Superior temporal gyrus (tissue), 1 donor: ENCODE data around the gene NAA40.
A peak's percentile ranks its signal among the peaks of the same experiment; 100 is the strongest.

Source experiments
- DNase-seq: peaks from one replicate; pipeline ENCODE4 v3.0.0-alpha.2; 2016; ENCODE audit errors: extremely low spot score

NAA40 gene

GRCh38 chr11:63938479-63939396 lies at the start of gene NAA40:
NAA40 (plus strand) TSS chr11:63939002; CDS start chr11:63939097, 95 bp downstream.
- peak; percentile 81 for DNase-seq

DNA sequence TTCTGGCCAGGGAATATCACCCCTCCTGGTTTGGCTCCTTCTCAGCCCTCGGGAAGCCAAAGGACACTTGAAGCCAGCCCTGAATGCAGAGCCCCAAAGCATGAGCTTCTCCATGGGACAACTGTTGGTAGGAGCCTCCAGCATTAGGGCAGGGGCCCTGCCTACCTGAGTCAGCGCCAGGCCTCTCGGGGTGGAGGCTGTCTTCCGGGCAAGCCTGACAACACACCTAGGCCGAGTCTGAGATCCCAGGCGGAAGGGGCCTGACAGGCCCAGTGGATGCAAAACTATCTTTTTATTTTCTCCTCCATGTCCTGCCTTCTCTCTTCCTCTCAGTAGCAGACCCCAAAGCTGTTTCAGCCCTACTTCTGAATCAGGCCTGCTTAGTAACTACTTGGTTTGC lies 49.5 kb upstream of the NAA40 start:
- DNase-seq, result no peak

GRCh38 chr11:63890368-63890767 lies 48.4 kb upstream of the NAA40 start:
- DNase-seq, result no peak

DNA sequence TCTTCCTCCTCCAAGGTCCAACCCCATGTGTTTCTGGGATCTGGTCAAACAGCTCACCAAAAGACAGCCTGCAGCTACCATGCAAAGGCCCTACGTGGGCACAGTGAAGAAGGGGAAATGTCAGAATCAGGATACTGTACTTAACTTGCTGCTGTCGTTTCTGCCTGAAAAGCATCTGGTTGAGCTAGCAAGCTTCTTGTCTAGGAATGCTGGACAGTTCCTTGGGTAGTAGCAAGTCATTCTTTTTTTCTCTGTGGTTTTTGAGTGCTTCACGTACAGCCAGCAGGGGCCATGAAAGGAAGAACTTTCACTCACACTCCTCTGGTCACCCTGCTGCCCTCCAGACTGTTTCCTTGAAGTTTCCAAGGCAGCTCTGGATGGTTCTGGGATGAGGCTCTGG lies 46.6 kb upstream of the NAA40 start:
- no peak for DNase-seq

- DNase-seq, result no peak
Observed at GRCh38 chr11:63893355-63893754, 45.4 kb upstream of the NAA40 start.

- no peak for DNase-seq
Observed at GRCh38 chr11:63896071-63896470, 42.7 kb upstream of the NAA40 start.

GRCh38 chr11:63897459-63898146 lies 41.2 kb upstream of the NAA40 start:
- DNase-seq, result no peak

GRCh38 chr11:63901660-63902059 lies 37.1 kb upstream of the NAA40 start:
- DNase-seq, result no peak

GRCh38 chr11:63903884-63904283 lies 34.9 kb upstream of the NAA40 start:
- DNase-seq, result no peak

DNA sequence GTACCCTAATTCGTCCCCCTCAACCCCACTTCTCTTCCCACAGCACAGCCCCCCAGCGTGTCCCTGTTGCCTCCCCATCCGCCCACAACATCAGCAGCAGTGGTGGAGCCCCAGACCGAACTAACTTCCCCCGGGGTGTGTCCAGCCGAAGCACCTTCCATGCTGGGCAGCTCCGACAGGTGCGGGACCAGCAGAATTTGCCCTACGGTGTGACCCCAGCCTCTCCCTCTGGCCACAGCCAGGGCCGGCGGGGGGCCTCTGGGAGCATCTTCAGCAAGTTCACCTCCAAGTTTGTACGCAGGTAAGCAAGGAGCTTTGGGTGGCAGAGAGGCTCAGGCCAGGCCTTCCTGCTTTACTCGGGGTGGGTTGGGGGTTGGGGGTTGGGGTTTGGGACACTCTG lies 34.1 kb upstream of the NAA40 start:
- DNase-seq, result no peak

- DNase-seq, result peak; percentile 69
Observed at GRCh38 chr11:63905179-63905578, 33.6 kb upstream of the NAA40 start.

DNA sequence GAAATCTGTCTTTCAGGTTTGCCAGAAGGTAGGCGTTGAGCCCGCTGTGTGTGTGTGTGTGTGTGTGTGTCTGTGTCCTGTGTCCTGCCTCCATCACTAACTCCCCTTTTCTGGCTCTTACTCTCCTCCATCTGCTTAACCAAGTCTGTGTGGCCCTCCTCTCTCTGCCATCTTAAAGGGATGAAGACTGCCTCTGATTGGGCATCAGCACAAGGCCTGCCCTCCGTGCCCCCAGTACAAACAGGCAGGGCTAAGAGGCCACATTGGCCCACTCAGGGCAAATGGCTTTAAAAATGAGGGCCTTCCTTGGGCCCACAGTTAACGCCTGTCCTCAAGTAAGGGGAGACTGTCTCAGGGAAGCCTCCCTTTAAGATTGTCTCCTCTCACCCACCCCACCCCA lies 32.7 kb upstream of the NAA40 start:
- no peak for DNase-seq

- DNase-seq, result no peak
Observed at GRCh38 chr11:63906585-63906984, 32.2 kb upstream of the NAA40 start.

DNA sequence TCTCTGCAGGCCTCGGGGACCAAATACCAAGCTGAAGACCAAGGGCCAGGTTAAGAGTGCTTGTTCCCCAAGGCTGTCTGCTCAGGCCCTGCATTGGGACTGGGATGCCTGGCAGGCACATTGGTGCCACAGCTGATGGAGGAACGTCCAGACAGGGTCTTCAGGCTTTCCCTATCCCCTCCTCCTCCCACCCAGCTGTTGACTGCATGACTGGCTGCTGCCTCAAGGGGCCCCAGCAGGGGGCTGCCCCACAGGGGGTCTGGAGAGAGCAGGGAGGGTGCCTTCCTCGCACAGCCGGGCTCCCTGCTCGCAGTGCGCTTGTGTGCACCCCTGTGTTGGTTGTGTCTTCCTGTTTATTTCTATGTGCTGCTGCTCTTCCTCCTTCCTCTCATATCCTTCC lies 31.7 kb upstream of the NAA40 start:
- DNase-seq, result no peak

GRCh38 chr11:63907808-63908530 lies 30.8 kb upstream of the NAA40 start:
- DNase-seq, result no peak

DNA sequence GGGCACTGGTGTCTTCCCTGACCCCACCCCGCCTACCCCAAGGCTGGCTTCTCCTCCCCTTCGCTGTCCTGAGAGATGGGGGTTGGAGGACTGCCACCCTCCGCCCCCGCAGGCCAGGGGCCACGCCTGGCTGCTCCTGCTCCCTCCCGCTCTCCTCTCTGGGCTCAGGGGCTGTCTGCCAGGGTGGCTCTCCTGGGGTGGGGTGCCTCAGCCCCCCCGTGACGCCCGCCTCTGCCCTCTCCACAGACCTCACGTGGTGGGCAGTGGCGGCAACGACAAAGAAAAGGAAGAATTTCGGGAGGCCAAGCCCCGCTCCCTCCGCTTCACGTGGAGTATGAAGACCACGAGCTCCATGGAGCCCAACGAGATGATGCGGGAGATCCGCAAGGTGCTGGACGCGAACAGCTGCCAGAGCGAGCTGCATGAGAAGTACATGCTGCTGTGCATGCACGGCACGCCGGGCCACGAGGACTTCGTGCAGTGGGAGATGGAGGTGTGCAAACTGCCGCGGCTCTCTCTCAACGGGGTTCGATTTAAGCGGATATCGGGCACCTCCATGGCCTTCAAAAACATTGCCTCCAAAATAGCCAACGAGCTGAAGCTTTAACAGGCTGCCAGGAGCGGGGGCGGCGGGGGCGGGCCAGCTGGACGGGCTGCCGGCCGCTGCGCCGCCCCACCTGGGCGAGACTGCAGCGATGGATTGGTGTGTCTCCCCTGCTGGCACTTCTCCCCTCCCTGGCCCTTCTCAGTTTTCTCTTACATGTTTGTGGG lies 30.0 kb upstream of the NAA40 start:
- DNase-seq, result no peak

DNA sequence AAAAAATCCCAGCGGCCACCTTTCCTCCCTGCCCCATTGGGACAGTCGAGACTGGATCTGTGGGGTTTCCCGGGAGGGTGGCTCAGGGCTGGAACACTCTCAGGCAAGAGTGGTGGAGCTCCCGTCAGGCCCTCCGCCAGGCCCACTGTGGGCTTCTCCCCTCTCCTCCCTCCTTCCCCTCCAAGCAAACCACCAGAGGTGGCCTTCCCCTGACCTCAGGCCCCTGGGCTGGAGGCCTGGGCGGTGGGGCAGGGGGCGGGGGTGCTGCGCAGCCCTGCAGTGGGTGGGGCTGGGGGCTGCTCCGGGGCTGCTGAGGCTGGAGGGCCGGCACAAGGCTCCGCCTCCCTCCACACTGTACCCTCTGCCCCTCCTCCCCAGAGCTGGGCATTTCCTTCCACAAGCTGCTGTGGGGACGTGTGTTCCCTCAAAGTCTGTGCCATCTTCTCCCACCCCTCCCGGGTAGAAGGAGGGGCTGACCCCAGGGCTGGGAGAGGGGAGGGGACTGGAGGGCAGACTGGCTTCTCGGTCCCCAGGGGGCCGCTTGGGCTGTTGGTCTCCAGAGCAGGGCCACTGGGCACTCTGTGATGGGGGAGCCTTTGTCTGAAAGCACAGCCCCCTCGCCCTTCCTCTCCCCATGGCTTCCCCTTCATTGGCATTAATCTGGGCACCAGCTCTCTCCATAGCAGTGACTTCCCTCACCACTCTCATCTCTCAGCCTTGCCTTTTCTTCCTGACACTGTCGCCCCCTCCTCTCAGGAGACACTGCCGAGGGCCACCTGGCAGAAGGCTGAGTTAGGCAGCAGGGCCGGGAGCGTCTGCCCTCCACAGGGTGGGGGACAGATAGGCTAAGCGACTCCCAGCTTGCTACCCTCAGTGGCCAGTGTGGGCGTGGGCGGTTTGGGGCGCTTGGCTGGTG lies 29.0 kb upstream of the NAA40 start:
- no peak for DNase-seq

DNA sequence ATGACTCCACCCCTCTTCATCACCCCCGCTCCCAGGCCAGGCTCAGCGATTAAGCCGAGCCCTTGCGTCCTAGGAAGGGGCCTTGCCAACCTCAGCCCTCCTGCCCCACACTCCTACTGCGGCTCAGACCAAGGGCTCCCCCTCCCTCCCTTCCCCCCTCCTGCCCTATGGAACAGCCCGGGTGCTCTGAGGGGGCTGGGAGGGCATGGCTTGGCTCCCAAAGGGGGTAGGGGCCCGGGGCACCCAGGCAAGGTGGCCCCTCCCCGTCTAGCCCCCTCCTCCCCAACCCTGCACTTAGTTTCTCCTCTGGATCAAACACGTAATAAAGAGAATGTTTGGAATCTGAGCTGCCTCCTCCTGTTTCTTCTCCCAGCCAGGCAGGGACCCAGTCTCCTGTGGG lies 28.1 kb upstream of the NAA40 start:
- no peak for DNase-seq

GRCh38 chr11:63911440-63911839 lies 27.4 kb upstream of the NAA40 start:
- no peak for DNase-seq

DNA sequence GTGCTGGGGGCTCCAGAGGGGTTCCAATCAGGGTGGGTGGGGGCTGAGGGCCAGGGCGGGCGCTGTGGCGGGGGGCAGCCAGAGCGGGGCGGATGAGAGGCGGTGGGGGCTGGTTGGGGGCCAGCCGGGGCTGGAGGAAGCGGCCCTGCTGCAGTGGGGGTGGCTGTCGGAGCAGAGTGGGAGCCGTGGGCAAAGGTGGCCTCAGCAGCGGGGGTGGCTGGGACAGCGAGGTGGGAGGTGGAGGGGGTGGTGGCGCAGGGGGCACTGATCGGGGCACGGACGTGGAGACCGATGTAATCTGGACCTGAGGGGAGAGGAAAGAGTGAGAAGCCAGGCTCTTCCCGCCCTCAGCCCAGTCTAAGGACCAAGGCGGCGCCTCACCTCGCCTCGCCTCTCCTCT lies 26.9 kb upstream of the NAA40 start:
- no peak for DNase-seq

DNA sequence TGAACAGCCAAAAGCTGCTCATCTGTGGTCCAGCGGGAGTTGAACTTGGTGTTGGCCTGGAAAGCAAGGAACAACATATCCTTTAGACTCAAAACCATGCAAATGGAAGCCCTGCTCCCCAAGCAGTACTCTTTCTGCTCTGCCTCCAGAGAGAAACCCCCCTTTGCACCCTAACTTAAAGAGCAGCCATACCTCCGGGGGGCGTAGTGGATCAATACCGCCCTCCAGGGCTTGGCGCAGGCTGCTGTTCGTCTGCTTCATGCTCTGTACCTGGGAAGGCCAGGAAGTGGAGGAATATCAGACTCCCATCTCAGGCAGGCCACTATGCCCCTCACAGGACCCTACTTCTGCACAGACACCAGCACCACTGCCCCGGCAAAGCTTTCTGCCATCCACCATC lies 26.1 kb upstream of the NAA40 start:
- no peak for DNase-seq
